Neutrophil (primary cell): ENCODE results near the gene GJB6.

Source experiments
- H3K27ac ChIP-seq: fragments of 200-600 bp; sonication (generic); 2 replicates; pipeline ENCODE4 v1.5.1; 2016; ENCODE audit warnings: mild to moderate bottlenecking, moderate library complexity
- H3K27me3 ChIP-seq: fragments of 200-600 bp; sonication (generic); 2 replicates; pipeline ENCODE4 v1.6.0; 2016; ENCODE audit warnings: mild to moderate bottlenecking
- H3K36me3 ChIP-seq: fragments of 200-600 bp; sonication (generic); 2 replicates; pipeline ENCODE4 v1.5.1; 2017
- H3K4me1 ChIP-seq, 2 experiments: fragments of 200-600 bp in 1 of 2; sonication (generic) in 1 of 2; 1 replicate in 1 of 2; 2 replicates in 1 of 2; pipeline versions ENCODE4 v1.5.1 to v1.6.1; 2013 to 2016; ENCODE audit warnings: low read depth in 1 of 2, low read length in 1 of 2, mild to moderate bottlenecking in 1 of 2, moderate library complexity in 1 of 2; ENCODE audit not compliant: control insufficient read depth in 1 of 2, insufficient read depth in 1 of 2
- H3K4me3 ChIP-seq, 2 experiments: fragments of 200-600 bp in 1 of 2; sonication (generic) in 1 of 2; 1 replicate in 1 of 2; 2 replicates in 1 of 2; pipeline ENCODE4 v1.5.1; 2013 to 2016; ENCODE audit warnings: low read depth in 1 of 2, low read length in 1 of 2, mild to moderate bottlenecking in 1 of 2, moderate library complexity in 1 of 2
- H3K9me3 ChIP-seq: fragments of 200-600 bp; sonication (generic); 2 replicates; pipeline ENCODE4 v1.5.1; 2016
- CTCF ChIP-seq: fragments of 200-600 bp; sonication (generic); IDR thresholded peaks from 2 replicates; pipeline ENCODE4 v1.5.1; 2016; ENCODE audit warnings: antibody characterized with exemption

Gene GJB6

GRCh38 chr13:20254076-20254475 lies 22.0 kb upstream of the GJB6 start:
- Histone ChIP-seq H3K4me3 (no peak overlapping the region), H3K4me1 (no peaks in the 10 kb centered on the region), H3K36me3 (no peaks in the 10 kb centered on the region), H3K9me3 (no peaks in the 10 kb centered on the region), H3K27ac (no peak overlapping the region), H3K27me3 (peaks cover 33% of the 10 kb centered on the region)
- no peak for TF ChIP-seq CTCF

- no peak overlapping the region for H3K27ac ChIP-seq
- no peaks in the 10 kb centered on the region for H3K36me3 ChIP-seq
- TF ChIP-seq CTCF, result no peak
- no peak overlapping the region for H3K4me3 ChIP-seq
- H3K4me1 ChIP-seq, result no peaks in the 10 kb centered on the region
- no peaks in the 10 kb centered on the region for H3K9me3 ChIP-seq
- peaks cover 10% of the 10 kb centered on the region for H3K27me3 ChIP-seq
Measured at GRCh38 chr13:20249913-20250312, 17.8 kb upstream of the GJB6 start.

- Histone ChIP-seq H3K4me1 (no peaks in the 10 kb centered on the region), H3K27ac (no peak overlapping the region), H3K9me3 (no peaks in the 10 kb centered on the region), H3K4me3 (no peak overlapping the region), H3K36me3 (no peaks in the 10 kb centered on the region), H3K27me3 (peaks cover 2% of the 10 kb centered on the region)
- no peak for TF ChIP-seq CTCF
Measured at GRCh38 chr13:20247963-20248362, 15.8 kb upstream of the GJB6 start.

- TF ChIP-seq CTCF, result no peak
- no peaks in the 10 kb centered on the region for H3K9me3 ChIP-seq
- H3K27ac ChIP-seq, result no peak overlapping the region
- H3K4me3 ChIP-seq, result no peak overlapping the region
- H3K27me3 ChIP-seq, result peaks cover 4% of the 10 kb centered on the region
- no peaks in the 10 kb centered on the region for H3K36me3 ChIP-seq
- no peaks in the 10 kb centered on the region for H3K4me1 ChIP-seq
Measured at GRCh38 chr13:20247403-20247802, 15.3 kb upstream of the GJB6 start.

- no peaks in the 10 kb centered on the region for H3K9me3 ChIP-seq
- TF ChIP-seq CTCF, result no peak
- H3K27me3 ChIP-seq, result peaks cover 32% of the 10 kb centered on the region
- no peaks in the 10 kb centered on the region for H3K36me3 ChIP-seq
- H3K27ac ChIP-seq, result no peak overlapping the region
- no peaks in the 10 kb centered on the region for H3K4me1 ChIP-seq
- no peak overlapping the region for H3K4me3 ChIP-seq
Measured at GRCh38 chr13:20241593-20241992, 9.5 kb upstream of the GJB6 start.

GRCh38 chr13:20239748-20240147 lies 7.6 kb upstream of the GJB6 start:
- Histone ChIP-seq H3K36me3 (no peaks in the 10 kb centered on the region), H3K4me3 (no peak overlapping the region), H3K27ac (no peak overlapping the region), H3K4me1 (no peaks in the 10 kb centered on the region), H3K27me3 (peaks cover 46% of the 10 kb centered on the region), H3K9me3 (no peaks in the 10 kb centered on the region)
- no peak for TF ChIP-seq CTCF
